HG03378 (cell line): ENCODE measurements around the gene AADACL4.
A peak's percentile ranks its signal among the peaks of the same experiment; 100 is the strongest.

Source experiments
- ATAC-seq: cut with Tn5 transposase; IDR thresholded peaks from one replicate; pipeline ENCODE4 v1.9.1; 2021; ENCODE audit warnings: mild to moderate bottlenecking, moderate library complexity; ENCODE audit not compliant: unreplicated experiment

The AADACL4 gene

GRCh38 chr1:12643785-12644184 lies at the start of gene AADACL4:
TSS of gene AADACL4 (plus strand) at chr1:12644085. CDS start at chr1:12644547, 462 bp downstream.
- ATAC-seq: no peak

DNA sequence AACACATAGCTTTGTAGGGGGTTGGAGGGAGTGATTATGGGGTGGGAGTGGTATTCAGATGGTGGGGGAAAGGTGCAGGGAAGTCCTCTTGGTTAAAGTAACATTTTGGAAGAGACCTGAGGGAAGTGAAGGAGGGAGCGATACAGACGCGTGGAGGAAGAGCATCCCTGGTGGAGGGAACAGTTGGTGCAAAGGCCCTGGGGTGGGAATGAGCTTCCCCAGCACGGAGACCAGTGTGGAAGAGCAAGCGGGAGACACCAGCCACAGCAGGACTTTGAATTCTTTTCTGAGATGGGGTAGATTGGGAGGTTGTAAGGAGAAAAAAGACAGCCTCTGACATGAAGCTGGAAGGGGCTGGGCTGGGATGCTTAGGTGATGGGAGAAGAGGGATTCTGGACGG lies 49.4 kb upstream of the AADACL4 start:
- no peak for ATAC-seq

DNA sequence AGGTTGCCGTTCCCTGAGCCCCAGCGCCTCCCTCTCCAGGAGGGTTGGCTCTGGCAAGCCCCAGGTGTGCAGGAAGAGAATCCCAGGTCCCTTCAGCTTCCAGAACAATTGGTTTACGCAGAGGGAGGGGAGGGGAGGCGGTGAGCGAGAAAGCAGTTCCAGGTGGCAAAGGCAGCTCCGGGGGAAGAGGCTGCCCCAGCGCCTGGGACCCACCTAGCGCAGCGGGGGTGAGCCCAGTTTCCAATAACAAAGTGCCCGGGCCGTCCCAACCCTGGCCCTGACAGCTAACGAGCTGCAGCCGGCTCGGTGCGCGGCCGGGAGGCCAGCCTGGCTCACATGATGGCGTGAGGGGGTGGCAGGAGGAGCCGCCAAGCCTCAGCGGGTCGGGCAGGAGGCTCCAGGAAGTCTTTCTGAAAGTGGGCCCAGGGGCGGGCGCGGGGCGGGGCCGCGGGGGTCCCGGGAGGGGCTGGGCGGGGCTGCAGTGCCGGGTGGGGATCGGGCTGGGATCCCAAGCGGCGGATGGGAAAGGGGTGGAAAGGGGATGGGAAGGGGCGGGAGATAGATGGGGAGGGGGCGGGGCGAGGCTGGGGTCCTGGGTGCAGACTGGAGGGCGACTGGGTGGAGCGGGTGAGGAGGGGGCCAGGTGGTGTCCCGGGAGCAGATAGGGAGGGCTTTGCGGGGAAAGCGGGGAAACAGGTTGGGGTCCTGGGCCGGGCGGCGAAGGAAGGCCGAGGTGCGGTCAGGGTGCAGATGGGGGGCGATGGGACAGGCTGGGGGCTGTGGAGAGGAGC lies 48.7 kb upstream of the AADACL4 start:
- ATAC-seq: no peak

DNA sequence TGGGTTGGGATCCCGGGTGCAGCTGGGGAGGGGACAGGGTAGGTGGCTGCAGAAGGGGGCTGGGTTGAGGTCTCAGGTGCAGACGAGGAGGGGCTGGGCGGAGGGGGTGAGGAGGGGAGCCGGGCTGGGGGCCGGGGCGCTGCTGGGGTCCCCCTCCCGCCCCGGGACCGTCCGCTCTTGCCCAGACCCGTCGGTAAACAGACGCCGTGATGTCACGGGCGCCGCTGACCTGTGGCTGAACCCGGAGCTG lies 48.2 kb upstream of the AADACL4 start:
- no peak for ATAC-seq

GRCh38 chr1:12596007-12596821 lies 47.7 kb upstream of the AADACL4 start:
- no peak for ATAC-seq

- ATAC-seq: no peak
Observed at GRCh38 chr1:12597792-12598191, 46.1 kb upstream of the AADACL4 start.

GRCh38 chr1:12598974-12599373 lies 44.9 kb upstream of the AADACL4 start:
- no peak for ATAC-seq

- ATAC-seq: no peak
Observed at GRCh38 chr1:12599657-12600056, 44.2 kb upstream of the AADACL4 start.

GRCh38 chr1:12600335-12600734 lies 43.5 kb upstream of the AADACL4 start:
- ATAC-seq: no peak

DNA sequence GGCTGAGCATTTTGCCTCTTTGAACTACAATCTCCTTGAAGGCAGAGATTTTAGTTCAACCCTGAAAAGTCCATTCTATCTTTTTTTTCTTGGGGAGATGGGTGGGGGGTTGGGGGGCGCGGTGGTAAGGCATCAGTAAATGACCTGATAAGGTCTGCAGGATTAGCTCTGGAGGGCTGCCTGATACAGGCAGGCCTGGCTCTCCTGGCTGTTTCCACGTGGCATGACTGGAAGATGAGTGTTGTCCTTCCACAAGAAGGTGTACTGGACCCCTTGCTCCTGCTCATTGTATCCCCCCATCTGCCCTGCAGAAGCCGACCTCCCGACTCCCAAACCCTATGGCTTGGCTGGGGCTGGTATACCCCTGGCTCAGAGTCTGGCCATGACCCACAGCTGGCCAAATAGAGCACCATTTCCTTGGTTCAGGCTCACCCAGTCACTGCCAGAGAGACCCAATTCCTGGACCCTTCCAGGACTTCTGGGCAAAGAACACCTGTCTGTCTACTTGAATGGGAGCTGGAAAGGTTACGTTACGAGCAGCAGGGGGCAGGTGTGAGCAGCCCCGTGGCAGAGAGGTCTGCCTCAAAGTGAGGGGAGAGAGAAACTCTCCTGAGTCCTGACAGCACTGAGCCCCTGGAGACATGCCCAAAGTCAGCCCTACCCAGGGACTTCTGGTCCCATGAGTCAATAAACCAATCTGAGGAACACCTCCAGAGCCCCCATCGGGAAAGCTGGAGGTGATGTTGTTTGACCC lies 42.8 kb upstream of the AADACL4 start:
- no peak for ATAC-seq

GRCh38 chr1:12601700-12602658 lies 41.9 kb upstream of the AADACL4 start:
- ATAC-seq: no peak

GRCh38 chr1:12602659-12603024 lies 41.2 kb upstream of the AADACL4 start:
- no peak for ATAC-seq

DNA sequence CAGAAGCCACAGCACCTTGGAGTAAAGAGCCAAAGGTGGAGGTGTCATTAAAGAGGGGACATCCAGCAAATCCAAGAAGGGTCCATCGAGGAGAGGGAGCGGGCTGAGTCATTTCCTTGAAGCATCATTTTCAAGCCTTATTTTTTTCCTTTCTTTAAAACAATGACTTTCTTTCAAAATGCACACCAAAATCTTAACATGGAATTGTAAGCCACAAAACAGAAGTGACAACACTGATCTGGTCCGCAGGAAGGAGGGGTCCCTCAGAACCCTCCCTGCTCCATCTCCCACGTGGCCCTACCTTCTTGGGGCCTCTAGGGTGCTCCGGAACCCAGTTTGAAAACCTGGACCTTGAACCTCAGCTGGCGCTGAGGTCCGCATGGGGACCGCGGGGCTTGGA lies 40.7 kb upstream of the AADACL4 start:
- ATAC-seq: no peak

DNA sequence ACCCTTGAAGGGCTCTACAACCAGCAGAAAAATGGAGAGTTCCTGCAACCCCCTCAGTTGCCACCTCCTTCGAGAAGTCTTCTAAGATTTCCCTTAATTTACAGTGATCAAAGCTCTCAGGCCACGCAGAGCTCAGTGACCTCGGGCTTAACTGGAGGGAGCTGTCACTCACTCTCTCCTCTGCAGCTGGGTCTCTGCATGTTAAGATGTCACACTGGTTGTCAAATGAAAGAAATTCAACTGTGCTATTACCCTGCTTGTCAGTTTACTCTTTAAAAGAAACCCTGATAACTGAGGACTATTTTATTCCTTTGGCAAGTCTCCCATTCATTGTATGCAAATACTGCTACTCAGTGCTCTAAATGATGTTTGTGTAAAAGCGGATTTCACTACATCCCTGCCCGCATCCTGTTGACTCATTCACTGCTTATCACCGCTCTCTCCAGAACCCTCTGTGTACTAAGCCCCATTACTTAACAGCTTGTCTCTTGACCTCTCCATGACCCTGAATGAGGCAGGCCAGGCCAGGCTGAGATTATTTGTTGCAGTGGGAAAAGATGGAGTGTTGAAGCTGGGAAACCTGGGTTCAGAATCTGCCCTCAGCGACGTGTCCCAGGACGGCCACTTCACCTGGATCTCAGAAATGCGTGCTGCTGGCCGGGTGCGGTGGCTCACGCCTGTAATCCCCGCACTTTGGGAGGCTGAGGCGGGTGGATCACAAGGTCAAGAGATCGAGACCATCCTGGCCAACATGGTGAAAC lies 39.6 kb upstream of the AADACL4 start:
- peak; percentile 59 for ATAC-seq

GRCh38 chr1:12604986-12605385 lies 38.9 kb upstream of the AADACL4 start:
- no peak for ATAC-seq

DNA sequence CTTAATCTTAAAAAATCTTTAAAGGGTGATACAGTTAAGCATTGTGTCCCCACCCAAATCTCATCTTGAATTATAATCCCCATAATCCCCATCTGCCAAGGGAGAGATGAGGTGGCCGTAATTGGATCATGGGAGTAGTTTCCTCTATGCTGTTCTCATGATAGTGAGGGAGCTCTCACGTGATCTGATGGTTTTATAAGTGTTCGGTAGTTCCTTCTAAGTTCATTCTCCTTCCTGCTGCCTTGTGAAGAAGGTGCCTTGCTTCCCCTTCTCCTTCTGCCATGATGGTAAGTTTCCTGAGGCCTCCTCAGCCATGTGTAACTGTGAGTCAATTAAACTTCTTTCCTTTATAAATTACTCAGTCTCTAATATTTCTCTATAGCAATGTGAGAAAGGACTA lies 36.6 kb upstream of the AADACL4 start:
- no peak for ATAC-seq

- ATAC-seq: no peak
Observed at GRCh38 chr1:12608311-12608957, 35.5 kb upstream of the AADACL4 start.

GRCh38 chr1:12609469-12610003 lies 34.3 kb upstream of the AADACL4 start:
- no peak for ATAC-seq

GRCh38 chr1:12610305-12610935 lies 33.5 kb upstream of the AADACL4 start:
- ATAC-seq: no peak
